Neural cell (in vitro differentiated cells): ENCODE results near the gene KCNJ16. TPM values are rescaled to one million over a fixed set of nuclear protein-coding genes. Genes with fewer than 3 reads are reported as not detected.

Experiments
- H2AFZ ChIP-seq: fragments of 200-600, 300-800 bp; sonication (generic), shearing (Covaris generic); 2 replicates; pipeline ENCODE4 v1.6.0; 2014; ENCODE audit warnings: low read depth, mild to moderate bottlenecking, antibody characterized with exemption, low read length, moderate library complexity
- H3F3A ChIP-seq: fragments of 200-600 bp; shearing (Covaris generic); 2 replicates; pipeline ENCODE4 v1.6.1; 2016; ENCODE audit warnings: mild to moderate bottlenecking, moderate library complexity, mixed read lengths, antibody characterized with exemption, low read length; ENCODE audit not compliant: insufficient read depth, poor library complexity, severe bottlenecking
- H3K27ac ChIP-seq: fragments of 200-600, 300-800 bp; sonication (generic), shearing (Covaris generic); 2 replicates; pipeline ENCODE4 v1.5.1; 2014; ENCODE audit warnings: mild to moderate bottlenecking, low read length, moderate library complexity
- H3K27me3 ChIP-seq: fragments of 300-800, 200-600 bp; sonication (generic), shearing (Covaris generic); 2 replicates; pipeline ENCODE4 v1.6.0; 2014; ENCODE audit warnings: mild to moderate bottlenecking, low read depth, low read length, moderate library complexity; ENCODE audit not compliant: insufficient read depth
- H3K36me3 ChIP-seq: fragments of 300-800, 200-600 bp; sonication (generic), shearing (Covaris generic); 2 replicates; pipeline ENCODE4 v1.5.1; 2014; ENCODE audit warnings: mild to moderate bottlenecking, antibody characterized with exemption, low read length, moderate library complexity; ENCODE audit not compliant: insufficient read depth
- H3K4me2 ChIP-seq: fragments of 300-800, 200-600 bp; sonication (generic), shearing (Covaris generic); 2 replicates; pipeline ENCODE4 v1.6.0; 2014; ENCODE audit warnings: mild to moderate bottlenecking, low read length
- H3K4me3 ChIP-seq: fragments of 300-800, 200-600 bp; sonication (generic), shearing (Covaris generic); 2 replicates; pipeline ENCODE4 v1.5.1; 2014; ENCODE audit warnings: mild to moderate bottlenecking, low read length, moderate library complexity
- H3K79me2 ChIP-seq: fragments of 200-600 bp; shearing (Covaris generic); replicated peaks from 2 replicates; pipeline ENCODE4 v1.6.0; 2014; ENCODE audit warnings: mild to moderate bottlenecking, low read length, moderate library complexity; ENCODE audit not compliant: insufficient read depth
- H3K9ac ChIP-seq: fragments of 300-800, 200-600 bp; sonication (generic), shearing (Covaris generic); 2 replicates; pipeline ENCODE4 v1.6.1; 2016; ENCODE audit warnings: mild to moderate bottlenecking, low read length, mixed read lengths
- H3K9me2 ChIP-seq: fragments of 200-600 bp; shearing (Covaris generic); 2 replicates; pipeline ENCODE4 v1.6.1; 2016; ENCODE audit warnings: mild to moderate bottlenecking, low read length, mixed read lengths; ENCODE audit not compliant: insufficient read depth
- H3K9me3 ChIP-seq: fragments of 200-600, 300-800 bp; sonication (generic), shearing (Covaris generic); 2 replicates; pipeline ENCODE4 v1.6.1; 2016; ENCODE audit warnings: mild to moderate bottlenecking, mixed run types, low read length, moderate library complexity, mixed read lengths
- H4K20me1 ChIP-seq: fragments of 200-600 bp; shearing (Covaris generic); 2 replicates; pipeline ENCODE4 v1.6.1; 2016; ENCODE audit warnings: mild to moderate bottlenecking, mixed run types; ENCODE audit not compliant: insufficient read depth
- CTCF ChIP-seq: fragments of 450-650 bp; IDR thresholded peaks from 2 replicates; pipeline ENCODE4 v1.5.1; 2014; ENCODE audit warnings: antibody characterized with exemption, mild to moderate bottlenecking, moderate library complexity; ENCODE audit not compliant: poor library complexity, severe bottlenecking
- EP300 ChIP-seq: fragments of 450-650 bp; conservative IDR thresholded peaks from 2 replicates; pipeline ENCODE4 v1.6.1; 2014; ENCODE audit warnings: antibody characterized with exemption, mild to moderate bottlenecking, moderate library complexity; ENCODE audit not compliant: poor library complexity, severe bottlenecking
- EZH2 ChIP-seq: fragments of 200-600, 300-800 bp; shearing (Covaris generic), sonication (generic); IDR thresholded peaks from 2 replicates; pipeline ENCODE4 v1.6.1; 2014; ENCODE audit warnings: antibody characterized with exemption, low read length, borderline replicate concordance, mild to moderate bottlenecking; ENCODE audit not compliant: insufficient read depth, poor library complexity, severe bottlenecking
- MXI1 ChIP-seq: fragments of 450-650 bp; conservative IDR thresholded peaks from 2 replicates; pipeline ENCODE4 v1.6.1; 2014; ENCODE audit warnings: antibody characterized with exemption, mild to moderate bottlenecking; ENCODE audit not compliant: poor library complexity, severe bottlenecking
- POLR2AphosphoS5 ChIP-seq: IDR thresholded peaks from 2 replicates; pipeline ENCODE4 v1.6.1; 2012
- RAD21 ChIP-seq: fragments of 450-650 bp; conservative IDR thresholded peaks from 2 replicates; pipeline ENCODE4 v1.6.1; 2014; ENCODE audit warnings: antibody characterized with exemption, mild to moderate bottlenecking, moderate library complexity
- SMC3 ChIP-seq: fragments of 450-650 bp; conservative IDR thresholded peaks from 2 replicates; pipeline ENCODE4 v1.6.1; 2014; ENCODE audit warnings: antibody characterized with exemption, mild to moderate bottlenecking, moderate library complexity; ENCODE audit not compliant: poor library complexity
- TAF1 ChIP-seq: IDR thresholded peaks from 2 replicates; pipeline ENCODE4 v1.6.1; 2012; ENCODE audit warnings: low read depth
- polyA plus RNA-seq: library from polyadenylated mRNA; depleted of rRNA; stranded (reverse); fragments of >200 nt; gene quantifications from 2 replicates; pipeline ENCODE4 v1.2.3, GENCODE V29; 2014
- TF ChIP-seq, protein P1 (sequence below): IDR thresholded peaks from 2 replicates; pipeline ENCODE4 v1.6.1; 2012; ENCODE audit warnings: borderline replicate concordance

Gene KCNJ16
- polyA plus RNA-seq, 1 donor from 2014 or later, result 1.7 TPM

- H3K9ac ChIP-seq, result no peak overlapping the region
- no peaks in the 10 kb centered on the region for H3K9me2 ChIP-seq
- no peaks in the 10 kb centered on the region for H3K9me3 ChIP-seq
- no peaks in the 10 kb centered on the region for H3F3A ChIP-seq
- H3K4me3 ChIP-seq, result no peak overlapping the region
- H3K27me3 ChIP-seq, result no peaks in the 10 kb centered on the region
- H2AFZ ChIP-seq, result no peak overlapping the region
- no peak overlapping the region for H3K4me2 ChIP-seq
- H3K79me2 ChIP-seq, result no peaks in the 10 kb centered on the region
- H3K27ac ChIP-seq, result no peak overlapping the region
- TF ChIP-seq SMC3 (no peak), TAF1 (no peak), MXI1 (no peak), RAD21 (no peak), EZH2 (no peak), EP300 (no peak), CTCF (no peak), POLR2AphosphoS5 (no peak)
- TF ChIP-seq, protein P1, sequence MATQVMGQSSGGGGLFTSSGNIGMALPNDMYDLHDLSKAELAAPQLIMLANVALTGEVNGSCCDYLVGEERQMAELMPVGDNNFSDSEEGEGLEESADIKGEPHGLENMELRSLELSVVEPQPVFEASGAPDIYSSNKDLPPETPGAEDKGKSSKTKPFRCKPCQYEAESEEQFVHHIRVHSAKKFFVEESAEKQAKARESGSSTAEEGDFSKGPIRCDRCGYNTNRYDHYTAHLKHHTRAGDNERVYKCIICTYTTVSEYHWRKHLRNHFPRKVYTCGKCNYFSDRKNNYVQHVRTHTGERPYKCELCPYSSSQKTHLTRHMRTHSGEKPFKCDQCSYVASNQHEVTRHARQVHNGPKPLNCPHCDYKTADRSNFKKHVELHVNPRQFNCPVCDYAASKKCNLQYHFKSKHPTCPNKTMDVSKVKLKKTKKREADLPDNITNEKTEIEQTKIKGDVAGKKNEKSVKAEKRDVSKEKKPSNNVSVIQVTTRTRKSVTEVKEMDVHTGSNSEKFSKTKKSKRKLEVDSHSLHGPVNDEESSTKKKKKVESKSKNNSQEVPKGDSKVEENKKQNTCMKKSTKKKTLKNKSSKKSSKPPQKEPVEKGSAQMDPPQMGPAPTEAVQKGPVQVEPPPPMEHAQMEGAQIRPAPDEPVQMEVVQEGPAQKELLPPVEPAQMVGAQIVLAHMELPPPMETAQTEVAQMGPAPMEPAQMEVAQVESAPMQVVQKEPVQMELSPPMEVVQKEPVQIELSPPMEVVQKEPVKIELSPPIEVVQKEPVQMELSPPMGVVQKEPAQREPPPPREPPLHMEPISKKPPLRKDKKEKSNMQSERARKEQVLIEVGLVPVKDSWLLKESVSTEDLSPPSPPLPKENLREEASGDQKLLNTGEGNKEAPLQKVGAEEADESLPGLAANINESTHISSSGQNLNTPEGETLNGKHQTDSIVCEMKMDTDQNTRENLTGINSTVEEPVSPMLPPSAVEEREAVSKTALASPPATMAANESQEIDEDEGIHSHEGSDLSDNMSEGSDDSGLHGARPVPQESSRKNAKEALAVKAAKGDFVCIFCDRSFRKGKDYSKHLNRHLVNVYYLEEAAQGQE, result no peak
- H4K20me1 ChIP-seq, result no peaks in the 10 kb centered on the region
- peaks cover 2% of the 10 kb centered on the region for H3K36me3 ChIP-seq
Measured at GRCh38 chr17:70181376-70181775, 106.4 kb downstream of the KCNJ16 start.

- no peak overlapping the region for H2AFZ ChIP-seq
- no peaks in the 10 kb centered on the region for H3K36me3 ChIP-seq
- no peaks in the 10 kb centered on the region for H3F3A ChIP-seq
- no peaks in the 10 kb centered on the region for H3K9me3 ChIP-seq
- no peak overlapping the region for H3K27ac ChIP-seq
- no peak overlapping the region for H3K9ac ChIP-seq
- H3K4me3 ChIP-seq, result no peak overlapping the region
- no peaks in the 10 kb centered on the region for H3K9me2 ChIP-seq
- no peaks in the 10 kb centered on the region for H3K79me2 ChIP-seq
- H3K4me2 ChIP-seq, result no peak overlapping the region
- no peaks in the 10 kb centered on the region for H4K20me1 ChIP-seq
- TF ChIP-seq SMC3, result no peak
- TF ChIP-seq CTCF, result no peak
- no peak for TF ChIP-seq TAF1
- no peak for TF ChIP-seq EZH2
- no peak for TF ChIP-seq MXI1
- TF ChIP-seq RAD21, result no peak
- TF ChIP-seq POLR2AphosphoS5, result no peak
- no peak for TF ChIP-seq EP300
- TF ChIP-seq, protein P1, result no peak
- H3K27me3 ChIP-seq, result no peaks in the 10 kb centered on the region
Measured at GRCh38 chr17:70181866-70182265, 106.8 kb downstream of the KCNJ16 start.
